HG03196 (cell line): Measurements from ENCODE around the gene PHB1.
"Not testable (repeated sequence)": the region's sequence is repeated elsewhere in the genome, so short reads cannot be mapped to it uniquely, and the experiment has no call there.

ENCODE experiments used
- ATAC-seq: cut with Tn5 transposase; IDR thresholded peaks from one replicate; pipeline ENCODE4 v1.9.1; 2021; ENCODE audit not compliant: unreplicated experiment

The PHB1 gene

DNA sequence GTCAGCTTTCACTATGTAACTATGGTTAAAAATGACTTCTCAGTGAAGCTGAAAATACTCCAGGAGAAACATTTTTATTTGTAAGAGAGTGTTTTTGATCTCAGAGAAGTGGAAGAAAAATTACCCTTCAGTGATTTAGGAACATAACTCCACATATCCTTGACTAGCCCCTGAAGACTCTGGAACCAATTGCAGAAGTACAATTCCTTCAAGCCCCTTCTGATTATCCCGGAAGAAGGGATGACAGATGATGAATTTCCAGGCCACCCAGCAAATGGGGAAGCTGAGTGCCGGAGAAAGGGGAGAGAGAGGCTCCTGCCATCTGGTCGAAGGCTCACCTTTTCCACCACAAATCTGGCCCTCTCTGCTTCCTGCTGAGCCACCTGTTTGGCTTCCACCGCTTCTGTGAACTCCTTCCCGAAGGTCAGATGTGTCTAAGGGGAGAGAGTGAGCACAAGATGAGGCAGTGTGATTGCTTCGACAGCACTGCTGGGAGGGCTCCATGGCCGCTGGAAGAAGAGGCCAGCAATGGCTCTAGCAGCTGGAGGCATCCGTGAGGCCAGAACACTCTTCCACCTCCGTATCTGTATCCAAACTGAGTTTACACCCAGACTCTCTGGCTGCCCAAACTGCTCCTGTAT lies 8.1 kb downstream of the PHB1 start:
- ATAC-seq: no peak

DNA sequence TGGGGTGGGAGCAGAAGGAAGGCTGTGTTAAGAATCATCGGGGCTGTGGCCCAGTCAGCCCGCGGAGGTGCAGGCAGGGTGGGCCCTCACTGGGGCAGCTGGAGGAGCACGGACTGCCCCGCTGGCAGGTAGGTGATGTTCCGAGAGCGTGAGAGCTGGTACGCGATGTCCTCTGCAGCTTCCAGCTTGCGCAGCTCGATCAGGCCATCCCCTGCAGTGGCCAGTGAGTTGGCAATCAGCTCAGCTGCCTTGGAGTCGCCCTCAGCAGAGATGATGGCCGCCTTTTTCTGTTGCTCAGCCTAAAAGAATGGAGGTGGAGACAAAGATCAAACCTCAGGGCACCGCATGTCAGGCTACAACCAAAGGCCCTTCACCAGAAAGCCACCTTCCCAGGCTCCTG lies 9.8 kb downstream of the PHB1 start:
- no peak for ATAC-seq

DNA sequence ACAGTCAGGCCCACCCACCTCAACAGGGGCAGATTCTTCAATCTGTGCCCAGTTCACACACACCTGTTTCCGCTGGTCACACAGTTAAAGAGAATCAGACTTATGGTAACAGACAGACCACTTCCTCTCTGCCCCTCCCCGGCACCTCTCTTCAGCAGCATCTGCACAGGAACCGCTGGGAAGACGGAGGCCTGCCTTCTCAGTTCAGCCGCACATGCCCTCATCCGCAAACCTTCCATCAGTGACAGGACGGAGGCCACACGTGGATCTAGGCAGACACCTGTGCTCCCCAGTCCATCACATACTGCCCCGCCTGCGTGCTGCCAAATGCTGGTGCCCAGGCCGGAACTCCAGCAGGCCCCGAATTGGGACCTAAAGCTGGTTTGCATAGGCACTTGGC lies 10.3 kb downstream of the PHB1 start:
- ATAC-seq: no peak

DNA sequence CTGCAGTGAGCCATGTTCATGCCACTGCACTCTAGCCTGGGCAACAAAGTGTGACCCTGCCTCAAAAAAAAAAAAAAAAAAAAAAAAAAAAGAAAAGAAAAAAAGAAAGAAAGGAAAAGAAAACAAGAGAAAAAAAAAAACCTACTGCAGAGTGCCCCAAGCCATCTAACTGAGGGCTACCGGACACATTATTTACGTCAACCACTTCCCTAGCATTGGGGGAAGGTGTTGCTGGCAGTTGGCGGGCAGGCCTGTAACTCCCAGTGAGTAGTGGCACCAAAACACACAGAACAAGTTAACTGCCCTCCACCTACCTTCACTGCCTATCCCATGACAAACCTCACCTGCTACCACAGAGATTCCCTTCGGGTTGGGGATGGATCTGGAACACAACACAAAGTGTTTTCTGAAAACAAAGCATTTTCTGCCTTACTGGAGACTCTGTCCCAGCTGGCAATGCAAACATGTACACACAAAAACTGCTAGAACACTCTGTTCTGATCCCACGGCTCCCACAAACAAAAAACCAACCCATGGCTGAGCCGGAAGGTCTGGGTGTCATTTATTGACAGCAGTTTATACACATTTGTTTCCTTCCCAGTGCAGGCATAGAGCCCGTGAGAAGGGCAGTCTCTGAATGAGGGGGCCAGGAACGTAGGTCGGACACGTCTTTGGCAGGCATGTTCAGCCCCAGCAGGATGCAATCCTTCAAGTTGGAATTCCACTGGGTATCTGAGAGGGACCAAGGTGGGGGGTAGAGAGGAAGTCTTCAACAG lies 11.0 kb downstream of the PHB1 start:
- ATAC-seq: no peak

DNA sequence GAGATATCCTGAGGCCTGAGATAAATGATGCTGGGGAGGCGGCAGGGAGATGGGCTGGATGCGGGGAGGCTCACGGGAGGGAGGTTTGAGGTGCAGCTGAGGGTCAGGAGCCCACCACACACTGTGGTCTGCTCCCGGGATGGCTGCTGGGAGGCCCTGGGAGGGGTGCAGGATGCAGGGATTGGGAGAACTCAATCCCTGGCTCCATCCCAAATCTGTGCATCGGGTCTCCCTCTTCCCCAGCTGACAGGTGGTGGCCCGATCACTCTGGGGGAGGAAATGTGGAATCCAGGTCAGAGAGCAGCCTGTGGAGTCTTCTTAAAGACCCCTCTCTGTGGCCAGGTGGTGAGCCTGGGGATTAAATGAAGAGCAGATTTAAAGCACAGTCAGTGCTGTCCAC lies 12.0 kb downstream of the PHB1 start:
- ATAC-seq: no peak

DNA sequence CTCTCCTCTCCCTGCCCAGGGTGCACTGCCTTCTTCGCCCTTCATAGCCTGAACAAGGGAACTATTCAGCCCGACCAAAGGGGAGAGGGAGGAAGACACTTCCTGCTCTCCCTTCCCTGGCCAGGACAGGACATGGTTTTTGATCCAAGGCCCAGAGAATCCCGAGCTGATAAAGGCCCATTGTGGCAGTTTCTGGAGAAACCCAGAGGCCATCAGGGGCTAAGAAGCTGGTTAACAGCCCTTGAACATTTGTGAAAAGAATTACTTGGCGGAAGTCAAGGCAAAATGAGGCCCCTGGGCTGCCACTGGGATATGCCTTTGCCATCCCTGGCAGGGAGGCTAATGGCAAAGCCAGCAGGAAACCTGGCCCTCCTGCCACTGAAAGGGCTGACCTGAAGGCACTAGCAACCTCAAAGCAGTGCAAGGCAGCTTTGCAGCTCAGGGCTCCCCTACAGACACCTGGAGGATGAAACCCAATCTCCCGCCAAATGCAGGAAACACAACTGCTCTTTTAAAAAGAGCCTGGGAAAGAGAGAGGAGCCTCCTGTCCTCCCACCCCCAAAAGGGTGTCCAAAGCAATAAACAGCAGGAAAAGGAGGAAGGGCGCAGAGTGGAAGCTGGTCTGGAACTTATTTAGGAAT lies 12.6 kb downstream of the PHB1 start:
- ATAC-seq: no peak

DNA sequence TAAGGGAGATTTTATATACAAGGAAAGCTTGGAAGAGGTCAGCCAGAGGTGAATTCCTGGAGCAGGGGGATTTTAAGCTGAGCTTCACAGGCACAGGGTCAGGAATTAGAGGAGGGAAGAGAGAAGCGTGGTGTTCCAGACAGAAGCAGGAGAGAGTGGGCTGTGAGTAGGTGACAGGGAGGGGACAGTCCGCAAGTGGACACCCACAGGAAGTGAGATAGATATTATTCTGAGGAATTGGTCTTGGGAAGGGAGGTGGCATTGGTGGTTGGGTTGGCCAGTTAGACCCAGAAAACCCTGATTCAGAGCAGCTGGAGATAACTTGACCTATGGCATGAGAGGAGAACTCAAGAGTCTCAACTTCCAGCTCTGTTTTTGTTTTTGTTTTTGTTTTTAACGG lies 14.7 kb downstream of the PHB1 start:
- ATAC-seq: no peak

DNA sequence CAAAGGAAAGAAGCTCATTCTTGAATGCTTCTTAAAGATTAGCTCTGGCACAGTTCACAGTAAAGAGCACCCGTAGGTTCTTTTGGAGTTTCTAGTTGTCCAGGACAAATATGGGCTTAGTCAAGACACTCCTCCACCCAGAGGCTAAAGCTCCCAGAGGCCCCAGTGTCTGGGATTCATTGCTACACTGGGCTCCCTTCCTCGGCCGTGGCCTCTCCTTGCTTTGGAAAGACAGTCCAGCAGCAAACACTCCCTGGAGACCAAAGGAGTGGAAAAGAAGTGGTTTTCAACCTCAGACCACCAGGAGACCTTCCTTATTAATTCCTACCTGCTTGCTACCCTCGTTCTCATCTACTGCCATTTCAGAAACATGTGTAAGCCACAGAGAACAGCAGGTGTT lies 17.1 kb downstream of the PHB1 start:
- no peak for ATAC-seq

DNA sequence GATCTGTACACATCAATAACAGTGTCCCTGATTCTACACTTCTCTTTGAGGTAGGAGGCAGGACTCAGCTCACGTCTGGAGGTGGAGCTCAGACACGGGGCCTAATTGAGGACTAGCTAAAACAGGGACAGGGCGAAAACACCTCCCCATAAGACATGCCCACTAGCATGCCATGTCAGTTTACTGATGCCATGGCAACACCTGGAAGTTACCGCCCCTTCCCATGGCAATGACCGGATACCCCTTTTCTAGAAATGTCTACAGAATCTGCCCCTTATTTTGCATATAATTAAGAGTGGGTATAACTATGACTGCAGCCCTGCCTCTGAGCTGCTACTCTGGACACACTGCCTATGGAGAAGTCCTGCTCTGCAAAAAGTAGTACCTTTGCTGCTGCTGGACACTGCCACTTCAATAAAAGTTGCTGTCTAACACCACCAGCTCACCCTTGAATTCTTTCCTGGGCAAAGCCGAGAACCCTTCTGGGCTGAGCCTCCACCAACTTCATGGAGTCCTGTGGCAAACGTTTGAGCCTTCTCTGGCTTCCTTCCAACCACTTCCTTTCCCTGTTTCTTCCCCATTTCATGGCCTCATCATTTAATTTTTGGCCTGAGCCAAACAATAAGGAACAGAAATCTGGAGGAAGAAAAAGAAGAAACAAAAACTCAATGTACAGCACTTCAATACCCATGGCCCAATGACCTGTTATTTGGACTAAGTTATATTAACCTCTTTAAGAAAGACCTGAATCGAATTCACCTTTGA lies 21.0 kb downstream of the PHB1 start:
- ATAC-seq: no peak

DNA sequence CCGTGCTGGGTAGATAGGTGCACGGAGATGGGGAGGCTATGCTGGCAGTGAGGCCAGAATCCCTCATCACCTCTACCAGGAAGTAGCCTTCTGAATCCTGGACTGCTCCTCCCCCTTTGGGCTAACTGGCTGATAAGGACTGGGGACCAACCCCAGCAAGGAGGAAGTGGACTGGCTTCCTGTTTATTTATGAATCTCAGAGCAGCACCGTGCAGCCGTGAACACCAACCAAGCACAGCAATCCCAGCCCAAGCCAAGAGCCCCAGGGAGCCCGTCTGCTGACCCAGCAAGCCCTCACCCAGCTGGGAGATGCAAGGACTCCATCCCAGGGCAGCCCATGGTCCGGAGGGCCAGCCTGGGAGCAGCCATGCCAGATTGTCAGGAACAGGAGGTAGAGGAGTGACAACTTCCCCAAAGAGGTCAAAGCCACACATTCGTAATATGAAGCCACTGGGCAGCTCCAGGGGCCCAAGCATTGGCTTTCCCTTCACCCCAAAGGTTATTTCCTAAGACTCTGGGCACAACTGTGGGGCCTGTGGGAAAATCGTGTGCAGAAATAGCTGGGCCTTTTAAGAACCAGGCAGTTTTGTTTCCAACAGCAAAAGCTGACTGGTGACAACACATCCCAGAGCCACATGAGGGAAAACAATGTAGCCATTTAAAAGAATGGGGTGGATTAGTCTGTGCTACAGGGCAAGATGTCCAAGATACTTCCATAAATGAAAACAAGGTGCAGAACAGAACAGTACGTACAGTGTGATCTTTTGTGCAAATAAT lies 23.9 kb downstream of the PHB1 start:
- ATAC-seq: no peak

DNA sequence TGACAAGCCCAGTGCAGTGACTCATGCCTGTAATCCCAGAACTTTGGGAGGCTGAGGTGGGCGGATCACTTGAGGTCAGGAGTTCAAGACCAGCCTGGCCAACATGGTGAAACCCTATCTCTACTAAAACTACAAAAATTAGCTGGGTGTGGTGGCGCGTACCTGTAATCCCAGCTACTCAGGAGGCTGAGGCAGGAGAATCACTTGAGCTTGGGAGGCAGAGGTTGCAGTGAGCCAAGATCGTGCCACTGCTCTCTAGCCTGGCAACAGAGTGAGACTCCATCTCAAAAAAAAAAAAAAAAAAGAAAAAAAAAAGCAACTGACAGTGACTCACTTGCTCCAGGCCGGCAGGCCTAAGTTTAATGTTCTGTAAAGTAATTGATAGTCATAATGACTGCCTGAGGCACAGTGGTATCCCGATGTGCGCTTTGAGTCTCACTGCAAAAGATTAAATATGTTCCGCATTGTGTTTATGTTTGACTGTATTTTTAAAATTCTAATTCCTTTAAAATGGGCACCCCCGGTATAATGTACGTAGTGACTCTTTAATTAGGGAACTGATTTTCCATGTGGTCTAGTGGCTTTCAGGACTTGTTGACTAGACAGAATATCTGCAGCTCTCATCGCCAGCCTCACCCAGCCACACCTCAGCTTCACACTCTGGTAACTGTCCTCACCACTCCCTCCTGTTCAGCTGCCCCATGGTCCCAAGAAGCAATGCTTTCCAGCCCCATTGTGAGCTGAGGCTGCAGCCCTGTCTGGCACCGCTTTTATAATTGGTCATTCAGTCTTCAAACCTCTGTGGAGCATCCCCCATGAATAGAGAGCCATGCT lies 25.0 kb downstream of the PHB1 start:
- not testable (repeated sequence) for ATAC-seq

DNA sequence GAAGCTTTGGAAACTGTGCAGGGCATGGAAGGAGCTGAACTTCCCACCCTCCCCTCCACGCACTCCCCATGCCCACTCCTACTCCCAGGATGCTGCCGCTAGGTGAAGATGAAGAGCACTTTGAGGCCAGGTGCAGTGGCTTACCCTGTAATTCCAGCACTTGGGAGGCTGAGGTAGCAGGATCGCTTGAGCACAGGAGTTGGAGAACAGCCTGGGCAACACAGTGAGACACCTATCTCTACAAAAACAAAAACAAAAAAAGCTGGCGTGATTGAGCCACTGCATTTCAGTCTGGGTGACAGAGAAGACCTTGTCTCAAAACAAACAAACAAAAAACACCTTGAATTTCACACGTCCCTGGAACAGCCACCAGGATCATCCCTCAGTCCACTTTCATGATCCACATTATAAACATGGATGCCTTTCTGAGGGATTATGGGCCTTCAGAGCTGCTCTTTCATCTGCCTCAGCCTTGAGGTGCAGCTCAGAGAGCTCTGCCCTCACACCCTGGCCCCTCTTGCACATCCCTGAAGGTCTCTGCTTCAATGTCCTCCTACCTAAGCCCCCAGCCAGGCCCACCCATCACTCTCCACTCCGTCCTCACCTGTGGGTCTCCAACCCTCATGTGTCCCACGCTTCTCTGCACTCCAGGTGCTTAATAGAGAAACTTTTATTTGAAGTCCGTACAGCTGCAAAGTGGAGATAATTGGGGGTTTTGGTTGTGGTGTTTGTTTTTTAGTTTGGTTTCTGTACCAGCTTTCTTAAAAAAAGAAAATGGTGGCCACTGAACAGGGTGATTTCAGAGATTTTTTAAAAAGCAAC lies 25.8 kb downstream of the PHB1 start:
- ATAC-seq: no peak

DNA sequence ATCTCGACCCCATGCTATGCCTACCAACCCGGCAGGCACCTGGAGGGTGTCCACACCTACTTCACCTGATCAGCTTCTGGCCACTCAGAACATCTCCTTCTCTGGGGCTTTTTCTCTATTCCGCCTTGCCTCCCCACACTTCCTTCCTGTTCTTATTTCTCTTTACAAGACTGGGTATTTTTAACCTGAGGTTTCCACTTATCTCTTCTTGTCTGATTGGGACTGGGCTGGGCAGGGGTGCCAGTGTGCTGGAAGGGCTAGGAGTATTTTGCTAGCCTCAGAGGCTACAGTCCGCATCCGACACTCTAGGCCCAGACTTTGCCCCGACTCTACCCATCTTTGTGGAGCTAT lies 26.4 kb downstream of the PHB1 start:
- no peak for ATAC-seq

DNA sequence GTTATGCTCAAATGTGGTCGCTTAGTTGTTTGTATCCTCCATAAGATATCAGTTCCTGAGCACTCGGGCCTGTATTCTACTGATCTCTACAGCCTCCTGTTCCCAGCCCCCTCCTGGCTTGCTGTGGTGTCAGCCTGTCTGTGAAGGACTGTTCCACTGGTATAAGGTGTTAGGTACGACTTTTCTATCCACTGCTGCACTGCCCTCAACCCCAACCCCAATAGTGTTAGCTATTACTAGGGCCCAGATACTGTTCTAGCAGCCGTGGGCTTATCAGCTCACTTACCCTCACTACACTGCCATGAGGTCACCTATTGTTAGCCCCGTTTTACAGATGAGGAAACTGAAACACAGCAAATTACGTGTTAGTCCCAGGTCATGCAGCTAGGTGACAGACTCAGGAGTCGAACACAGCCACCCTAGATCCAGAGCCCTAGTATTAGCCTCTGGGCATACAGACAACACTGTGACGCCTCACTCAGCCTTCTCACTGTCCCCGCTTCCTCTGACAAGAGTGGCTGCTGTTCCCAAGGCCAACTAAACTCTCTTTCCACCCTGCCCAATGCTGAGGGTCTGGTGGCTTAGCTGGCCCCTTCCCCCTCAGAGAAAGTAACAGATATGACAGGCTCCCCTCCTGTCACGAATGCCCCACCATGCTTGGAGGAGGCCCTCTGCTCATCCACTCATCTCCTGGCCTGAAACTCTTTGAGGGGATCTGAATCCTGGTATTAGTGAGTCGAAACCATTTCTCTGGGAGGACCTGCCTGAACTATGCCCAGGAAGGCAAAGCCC lies 27.0 kb downstream of the PHB1 start:
- no peak for ATAC-seq

DNA sequence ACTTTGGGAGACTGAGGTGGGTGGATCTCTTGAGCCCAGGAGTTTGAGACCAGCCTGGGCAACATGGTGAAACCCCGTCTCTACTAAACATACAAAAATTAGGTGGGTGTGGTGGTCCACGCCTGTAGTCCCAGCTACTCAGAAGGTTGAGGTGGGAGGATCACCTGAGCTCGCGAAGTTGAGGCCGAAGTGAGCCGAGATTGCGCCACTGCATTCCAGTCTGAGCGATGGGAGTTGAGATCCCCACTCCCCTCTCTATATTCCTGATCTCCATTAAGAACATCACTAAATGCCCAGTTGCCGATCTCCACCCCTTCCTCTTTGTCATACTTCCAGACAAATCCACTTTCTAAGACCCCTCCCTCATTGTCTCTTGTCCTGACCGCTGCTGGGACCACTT lies 28.3 kb downstream of the PHB1 start:
- no peak for ATAC-seq

DNA sequence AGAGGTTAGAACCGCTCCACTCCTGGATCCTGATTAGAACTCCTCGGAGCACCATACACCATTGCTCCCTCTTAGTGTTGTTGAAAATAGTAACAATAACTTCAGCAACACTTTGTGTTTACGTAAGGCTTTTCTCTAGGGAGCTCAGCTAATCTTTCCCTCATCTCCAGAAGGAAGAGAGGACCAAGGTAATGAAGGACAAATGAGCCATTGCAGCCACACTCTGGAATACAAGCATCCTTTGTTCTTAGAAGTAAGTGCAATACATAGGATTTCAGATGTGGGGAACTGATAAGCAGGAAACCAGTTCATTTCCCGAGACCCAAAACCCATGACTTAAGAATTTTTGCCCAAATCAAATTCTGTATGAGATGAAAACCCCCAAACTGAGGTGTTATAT lies 29.7 kb downstream of the PHB1 start:
- no peak for ATAC-seq

DNA sequence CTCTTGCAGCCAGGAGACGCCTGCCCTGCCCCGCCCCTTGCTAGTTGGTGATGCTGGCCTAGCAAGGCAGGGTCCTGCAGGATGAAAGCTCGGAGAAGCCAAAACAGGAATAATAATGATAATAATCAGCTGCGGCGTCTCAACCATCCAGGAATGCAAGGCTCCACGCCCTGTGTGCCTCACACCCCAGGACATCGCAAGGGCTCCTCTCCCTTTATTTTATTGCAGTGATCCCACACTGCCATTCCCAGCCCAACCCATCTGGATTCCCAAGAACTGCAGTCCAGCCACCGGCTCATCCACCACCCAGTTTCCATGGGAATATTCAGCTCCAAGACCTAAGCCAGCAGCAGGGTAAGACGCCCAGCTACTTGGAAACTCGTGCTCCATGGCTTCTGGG lies 31.6 kb downstream of the PHB1 start:
- ATAC-seq: no peak

DNA sequence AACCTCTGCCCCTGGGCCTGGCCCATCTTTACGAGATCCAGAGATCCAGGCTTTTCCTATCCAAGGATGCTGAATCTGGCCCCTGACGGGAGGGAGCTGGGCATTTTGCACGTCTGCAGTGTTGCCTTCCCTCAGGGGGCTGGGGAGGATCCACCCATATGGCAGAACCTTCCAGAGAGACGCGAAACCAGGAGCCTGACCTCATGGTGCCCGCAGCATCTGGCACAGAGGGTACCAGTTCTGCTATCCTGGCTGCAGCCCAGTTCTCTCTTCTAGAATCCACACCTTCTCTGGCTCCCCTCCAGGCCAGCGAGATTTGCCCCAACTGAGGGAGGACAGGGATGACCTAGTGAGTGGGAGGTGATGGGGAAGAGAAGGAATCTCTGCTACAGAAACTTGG lies 32.1 kb downstream of the PHB1 start:
- no peak for ATAC-seq
